GM10266 (cell line): ENCODE results near the gene NGLY1.

Source experiments
- DNase-seq: peaks from one replicate; pipeline ENCODE4 v3.0.0; 2012; ENCODE audit errors: extremely low spot score
- TF ChIP-seq, protein P1 (sequence below): IDR thresholded peaks from 2 replicates; pipeline ENCODE4 v1.5.1; 2012; ENCODE audit warnings: mild to moderate bottlenecking, low read depth; ENCODE audit not compliant: control insufficient read depth, insufficient read depth; ENCODE audit errors: missing control alignments

The NGLY1 gene

DNA sequence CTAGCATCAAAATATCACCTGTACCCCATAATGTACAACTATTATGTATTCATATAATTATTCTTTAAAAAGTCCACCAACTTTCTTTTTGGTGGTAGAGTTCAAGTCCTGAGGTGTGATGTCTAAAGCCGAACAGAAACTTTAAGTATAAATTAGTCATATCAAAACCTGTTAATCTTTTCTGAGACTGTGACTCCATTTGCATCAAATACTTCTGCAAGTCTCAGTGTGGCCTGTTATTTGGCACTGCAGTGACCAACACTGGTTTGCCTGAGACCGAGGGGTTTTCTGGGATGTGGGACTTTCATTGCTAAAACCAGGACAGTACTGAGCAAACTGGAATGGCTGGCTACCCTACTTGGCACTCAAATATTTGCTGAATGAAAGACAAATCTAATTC, 7.3 kb downstream of the NGLY1 start:
- TF ChIP-seq, protein P1, sequence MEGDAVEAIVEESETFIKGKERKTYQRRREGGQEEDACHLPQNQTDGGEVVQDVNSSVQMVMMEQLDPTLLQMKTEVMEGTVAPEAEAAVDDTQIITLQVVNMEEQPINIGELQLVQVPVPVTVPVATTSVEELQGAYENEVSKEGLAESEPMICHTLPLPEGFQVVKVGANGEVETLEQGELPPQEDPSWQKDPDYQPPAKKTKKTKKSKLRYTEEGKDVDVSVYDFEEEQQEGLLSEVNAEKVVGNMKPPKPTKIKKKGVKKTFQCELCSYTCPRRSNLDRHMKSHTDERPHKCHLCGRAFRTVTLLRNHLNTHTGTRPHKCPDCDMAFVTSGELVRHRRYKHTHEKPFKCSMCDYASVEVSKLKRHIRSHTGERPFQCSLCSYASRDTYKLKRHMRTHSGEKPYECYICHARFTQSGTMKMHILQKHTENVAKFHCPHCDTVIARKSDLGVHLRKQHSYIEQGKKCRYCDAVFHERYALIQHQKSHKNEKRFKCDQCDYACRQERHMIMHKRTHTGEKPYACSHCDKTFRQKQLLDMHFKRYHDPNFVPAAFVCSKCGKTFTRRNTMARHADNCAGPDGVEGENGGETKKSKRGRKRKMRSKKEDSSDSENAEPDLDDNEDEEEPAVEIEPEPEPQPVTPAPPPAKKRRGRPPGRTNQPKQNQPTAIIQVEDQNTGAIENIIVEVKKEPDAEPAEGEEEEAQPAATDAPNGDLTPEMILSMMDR: no peak
- no peak for DNase-seq

DNA sequence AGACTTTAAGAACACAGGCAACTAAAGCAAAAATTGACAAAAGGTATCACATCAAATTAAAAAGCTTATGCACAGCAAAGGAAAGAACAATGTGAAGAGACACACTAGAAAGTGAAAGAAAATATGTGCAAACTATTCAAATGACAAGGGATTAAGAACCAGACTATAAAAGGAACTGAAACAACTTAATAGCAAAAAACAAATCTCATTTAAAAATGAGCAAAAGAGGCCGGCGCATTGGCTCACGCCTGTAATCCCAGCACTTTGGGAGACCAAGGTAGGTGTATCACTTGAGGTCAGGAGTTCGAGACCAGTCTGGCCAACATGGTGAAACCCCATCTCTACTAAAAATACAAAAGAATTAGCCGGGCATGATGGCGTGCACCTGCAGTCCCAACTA, 14.4 kb downstream of the NGLY1 start:
- no peak for DNase-seq
- TF ChIP-seq, protein P1: no peak

DNA sequence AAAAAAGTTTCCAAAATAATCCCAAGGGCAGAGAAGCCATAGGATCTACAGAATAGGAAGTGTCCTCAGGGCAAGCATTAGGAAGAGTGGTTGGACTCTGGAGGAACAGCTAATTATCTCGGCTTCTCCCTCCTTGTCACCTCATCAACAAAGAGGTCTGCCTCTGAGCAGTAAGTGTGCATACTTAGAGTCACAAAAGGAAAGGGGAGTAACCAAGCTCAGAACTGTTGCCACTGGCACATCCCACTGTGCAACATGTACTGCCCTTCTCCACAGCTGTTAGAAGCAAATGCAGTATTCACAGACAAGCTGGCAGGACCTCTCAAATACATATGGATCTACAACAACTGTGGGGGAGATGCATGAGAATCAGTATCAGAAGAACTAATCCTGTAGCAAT, 31.5 kb downstream of the NGLY1 start:
- TF ChIP-seq, protein P1: no peak
- no peak for DNase-seq

DNA sequence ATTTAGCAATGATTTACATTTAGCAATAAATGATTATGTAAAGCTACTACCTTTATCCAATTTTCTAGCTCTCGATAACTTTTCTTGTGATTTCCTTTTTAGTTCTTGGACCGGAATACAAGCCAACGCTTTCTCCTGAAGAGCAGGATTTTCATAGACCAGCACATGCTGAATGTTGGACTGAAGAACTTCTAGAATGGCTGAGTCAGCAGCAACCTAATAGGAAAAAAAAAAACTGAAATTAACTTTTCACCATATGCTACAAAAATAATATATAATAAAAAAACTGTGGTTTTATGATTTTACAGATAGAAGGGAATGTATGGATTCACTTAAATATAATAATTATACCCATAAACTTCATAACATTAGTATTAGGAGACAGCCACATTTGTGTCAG, 32.2 kb downstream of the NGLY1 start:
- TF ChIP-seq, protein P1: no peak
- DNase-seq: no peak

DNA sequence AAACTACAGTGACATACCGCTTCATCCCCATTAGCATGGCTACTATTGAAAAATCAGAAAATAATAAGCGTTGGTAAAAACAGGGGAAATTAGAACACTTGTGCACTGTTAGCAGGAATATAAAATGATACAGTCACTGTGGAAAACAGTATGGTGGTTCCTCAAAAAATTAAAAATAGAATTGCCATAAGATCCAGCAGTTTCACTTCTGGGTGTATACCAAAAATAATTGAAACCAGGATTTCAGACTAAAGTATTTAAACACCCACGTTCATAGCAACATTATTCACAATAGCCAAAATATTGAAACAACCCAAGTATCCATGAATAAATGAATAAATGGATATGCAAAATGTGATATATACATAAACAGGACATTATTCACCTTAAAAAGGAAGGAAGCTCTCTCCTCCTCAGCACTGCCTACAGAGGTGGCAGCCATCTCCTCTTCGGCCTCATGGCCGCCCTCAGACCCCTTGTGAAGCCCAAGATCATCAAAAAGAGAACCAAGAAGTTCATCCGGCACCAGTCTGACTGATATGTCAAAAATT, 34.1 kb downstream of the NGLY1 start:
- TF ChIP-seq, protein P1: no peak
- DNase-seq: no peak

DNA sequence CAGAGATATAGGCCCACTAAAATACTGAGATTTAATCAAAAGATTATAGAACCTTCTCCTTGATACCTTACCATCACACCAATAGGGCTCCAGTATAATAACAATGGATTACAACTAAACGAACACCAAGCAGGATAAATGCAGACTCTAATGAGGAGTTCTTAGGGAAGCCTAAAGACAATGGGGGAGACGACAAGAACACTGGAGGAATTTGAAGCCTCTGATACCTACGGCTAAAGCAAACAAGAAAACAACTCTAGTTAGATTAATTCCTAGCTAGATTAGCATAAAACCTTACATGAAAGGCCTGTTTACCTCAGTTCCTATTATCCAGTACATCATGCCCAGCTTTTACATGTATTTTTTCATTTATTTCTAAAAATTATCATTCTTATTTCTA, 35.1 kb downstream of the NGLY1 start:
- DNase-seq: no peak
- TF ChIP-seq, protein P1: no peak

DNA sequence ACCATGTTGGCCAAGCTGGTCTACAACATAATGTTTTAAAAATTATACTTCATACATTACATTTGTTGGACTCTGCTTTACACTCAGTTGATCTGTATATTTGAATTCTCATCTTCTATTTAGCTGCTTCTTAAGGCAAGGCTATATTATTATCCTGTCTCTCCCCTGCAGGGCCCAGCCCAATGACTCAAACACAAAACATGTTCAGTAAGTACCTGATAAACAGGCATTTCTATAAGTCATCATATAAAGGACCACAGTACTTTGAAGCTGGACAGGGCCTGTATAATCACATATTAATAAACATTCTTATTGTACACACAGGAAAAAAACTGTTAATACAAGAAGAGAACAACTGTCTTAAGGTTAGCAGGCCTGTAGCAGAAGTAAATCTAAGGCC, 36.2 kb downstream of the NGLY1 start:
- TF ChIP-seq, protein P1: no peak
- no peak for DNase-seq
